KMS-11 (cell line): ENCODE measurements around the gene TNK2.
A peak's percentile ranks its signal among the peaks of the same experiment; 100 is the strongest.

Experiments used
- H2AFZ ChIP-seq: fragments of 200-600 bp; sonication (generic); 2 replicates; pipeline ENCODE4 v1.6.1; 2016; ENCODE audit warnings: antibody characterized with exemption, mixed run types, low read depth
- H3K27ac ChIP-seq: fragments of 200-600 bp; sonication (generic); 2 replicates; pipeline ENCODE4 v1.6.1; 2016; ENCODE audit warnings: mild to moderate bottlenecking, mixed run types
- H3K27me3 ChIP-seq: fragments of 200-600 bp; sonication (generic); 2 replicates; pipeline ENCODE4 v1.6.1; 2017; ENCODE audit warnings: mild to moderate bottlenecking, low read depth, mixed run types, moderate library complexity; ENCODE audit not compliant: insufficient read depth
- H3K36me3 ChIP-seq: fragments of 200-600 bp; sonication (generic); 2 replicates; pipeline ENCODE4 v1.6.1; 2017; ENCODE audit warnings: mild to moderate bottlenecking, mixed run types; ENCODE audit not compliant: insufficient read depth
- H3K4me1 ChIP-seq: fragments of 200-600 bp; sonication (generic); 2 replicates; pipeline ENCODE4 v1.6.1; 2016; ENCODE audit warnings: mild to moderate bottlenecking, low read depth, mixed run types; ENCODE audit not compliant: poor library complexity, severe bottlenecking
- H3K4me2 ChIP-seq: fragments of 200-600 bp; sonication (generic); 2 replicates; pipeline ENCODE4 v1.7.0; 2016; ENCODE audit warnings: mild to moderate bottlenecking, mixed run types
- H3K4me3 ChIP-seq: fragments of 200-600 bp; sonication (generic); IDR thresholded peaks from 2 replicates; pipeline ENCODE4 v1.6.1; 2017; ENCODE audit warnings: low read depth, low read length, mixed read lengths; ENCODE audit not compliant: insufficient read depth
- H3K79me2 ChIP-seq: fragments of 200-600 bp; sonication (generic); 2 replicates; pipeline ENCODE4 v1.6.1; 2016; ENCODE audit warnings: low read depth, mixed run types; ENCODE audit not compliant: insufficient read depth
- H3K9ac ChIP-seq: fragments of 200-600 bp; sonication (generic); 2 replicates; pipeline ENCODE4 v1.6.1; 2016; ENCODE audit warnings: mild to moderate bottlenecking, mixed run types
- H4K20me1 ChIP-seq: fragments of 200-600 bp; sonication (generic); 2 replicates; pipeline ENCODE4 v1.6.1; 2016; ENCODE audit warnings: mild to moderate bottlenecking, mixed run types; ENCODE audit not compliant: insufficient read depth
- TF ChIP-seq, protein P1 (sequence below): fragments of 200-600 bp; sonication (generic); conservative IDR thresholded peaks from 2 replicates; pipeline ENCODE4 v1.6.1; 2017; ENCODE audit warnings: low read depth, mild to moderate bottlenecking, antibody characterized with exemption, low read length, moderate library complexity, mixed read lengths

Gene TNK2

DNA sequence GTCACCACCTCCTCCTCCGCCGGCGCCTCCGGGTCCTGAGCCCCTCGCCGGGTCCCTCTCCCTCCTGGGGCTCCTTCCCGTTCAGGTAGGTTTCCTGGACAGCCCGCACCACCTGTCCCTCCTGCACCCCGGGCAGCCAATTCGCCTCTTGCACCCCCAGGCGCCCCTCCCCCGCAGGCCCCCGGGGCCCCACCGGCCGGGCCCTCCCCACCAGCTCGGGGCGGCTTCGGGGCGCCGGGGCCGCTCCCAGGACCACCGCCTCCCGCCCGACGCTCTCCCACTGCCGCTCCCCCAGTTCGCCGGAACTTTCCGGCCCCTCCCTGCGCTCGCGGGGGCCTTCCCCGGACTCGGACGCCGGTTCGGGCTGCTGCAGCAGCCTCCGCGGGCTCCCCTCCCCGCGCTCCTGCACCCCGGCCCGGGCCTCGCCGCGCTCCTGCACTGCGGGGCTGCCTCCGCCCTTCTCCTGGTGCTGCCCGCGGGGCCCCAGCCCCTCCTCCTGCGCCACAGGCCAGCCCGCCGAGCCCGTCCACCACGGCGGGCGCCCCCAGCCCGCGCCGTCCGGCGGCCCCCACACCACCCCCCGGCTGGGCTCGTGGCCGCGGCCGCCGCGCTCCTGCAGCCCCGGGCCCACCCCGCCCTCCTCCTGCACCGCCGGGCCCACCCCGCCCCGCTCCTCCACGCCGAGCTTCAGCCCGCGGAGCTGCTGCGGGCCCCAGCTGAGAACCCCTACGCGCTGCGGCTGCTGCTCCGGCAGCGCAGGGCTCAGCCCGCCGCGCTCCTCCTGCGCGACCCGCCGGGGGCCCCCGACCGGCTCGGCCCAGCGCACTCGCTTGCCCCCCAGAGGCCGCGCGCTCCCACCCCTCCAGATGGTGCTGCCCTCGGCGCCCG, 587 bp upstream of the TNK2 start:
- Histone ChIP-seq H3K4me1 (peaks cover 42% of the 10 kb centered on the region), H3K4me2 (peak overlapping the region; percentile 100), H3K9ac (peak overlapping the region; percentile 26; the same call in 1 of the 2 replicates), H3K27ac (no peak overlapping the region), H2AFZ (peak overlapping the region; percentile 60; the same call in 1 of the 2 replicates), H3K79me2 (peaks cover 14% of the 10 kb centered on the region; the same call in 1 of the 2 replicates), H3K4me3 (peak overlapping the region; percentile 19), H3K27me3 (no peaks in the 10 kb centered on the region), H3K36me3 (no peaks in the 10 kb centered on the region), H4K20me1 (no peaks in the 10 kb centered on the region)
- TF ChIP-seq, protein P1, sequence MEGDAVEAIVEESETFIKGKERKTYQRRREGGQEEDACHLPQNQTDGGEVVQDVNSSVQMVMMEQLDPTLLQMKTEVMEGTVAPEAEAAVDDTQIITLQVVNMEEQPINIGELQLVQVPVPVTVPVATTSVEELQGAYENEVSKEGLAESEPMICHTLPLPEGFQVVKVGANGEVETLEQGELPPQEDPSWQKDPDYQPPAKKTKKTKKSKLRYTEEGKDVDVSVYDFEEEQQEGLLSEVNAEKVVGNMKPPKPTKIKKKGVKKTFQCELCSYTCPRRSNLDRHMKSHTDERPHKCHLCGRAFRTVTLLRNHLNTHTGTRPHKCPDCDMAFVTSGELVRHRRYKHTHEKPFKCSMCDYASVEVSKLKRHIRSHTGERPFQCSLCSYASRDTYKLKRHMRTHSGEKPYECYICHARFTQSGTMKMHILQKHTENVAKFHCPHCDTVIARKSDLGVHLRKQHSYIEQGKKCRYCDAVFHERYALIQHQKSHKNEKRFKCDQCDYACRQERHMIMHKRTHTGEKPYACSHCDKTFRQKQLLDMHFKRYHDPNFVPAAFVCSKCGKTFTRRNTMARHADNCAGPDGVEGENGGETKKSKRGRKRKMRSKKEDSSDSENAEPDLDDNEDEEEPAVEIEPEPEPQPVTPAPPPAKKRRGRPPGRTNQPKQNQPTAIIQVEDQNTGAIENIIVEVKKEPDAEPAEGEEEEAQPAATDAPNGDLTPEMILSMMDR: no peak

DNA sequence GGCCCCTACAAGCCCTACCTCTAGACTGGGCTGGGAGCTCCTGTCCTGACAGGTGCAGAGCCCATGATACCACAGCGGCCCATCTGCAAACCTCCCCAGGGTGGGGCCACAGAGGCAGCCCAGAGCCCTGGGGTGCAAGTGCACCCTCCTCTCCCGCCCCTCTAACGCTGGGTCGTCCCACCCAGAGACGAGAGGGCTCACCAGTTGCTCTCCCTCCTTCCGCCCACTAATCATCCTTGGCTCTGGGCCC, 742 bp downstream of the TNK2 start:
- peak overlapping the region; percentile 100 for H3K4me2 ChIP-seq
- H4K20me1 ChIP-seq: no peaks in the 10 kb centered on the region
- TF ChIP-seq, protein P1: no peak
- H3K9ac ChIP-seq: peak overlapping the region; percentile 60
- H3K36me3 ChIP-seq: no peaks in the 10 kb centered on the region
- no peaks in the 10 kb centered on the region for H3K27me3 ChIP-seq
- peaks cover 14% of the 10 kb centered on the region; the same call in 1 of the 2 replicates for H3K79me2 ChIP-seq
- peaks cover 46% of the 10 kb centered on the region for H3K4me1 ChIP-seq
- H2AFZ ChIP-seq: peak overlapping the region; percentile 60; the same call in 1 of the 2 replicates
- H3K4me3 ChIP-seq: peak overlapping the region; percentile 69
- peak overlapping the region; percentile 77 for H3K27ac ChIP-seq

DNA sequence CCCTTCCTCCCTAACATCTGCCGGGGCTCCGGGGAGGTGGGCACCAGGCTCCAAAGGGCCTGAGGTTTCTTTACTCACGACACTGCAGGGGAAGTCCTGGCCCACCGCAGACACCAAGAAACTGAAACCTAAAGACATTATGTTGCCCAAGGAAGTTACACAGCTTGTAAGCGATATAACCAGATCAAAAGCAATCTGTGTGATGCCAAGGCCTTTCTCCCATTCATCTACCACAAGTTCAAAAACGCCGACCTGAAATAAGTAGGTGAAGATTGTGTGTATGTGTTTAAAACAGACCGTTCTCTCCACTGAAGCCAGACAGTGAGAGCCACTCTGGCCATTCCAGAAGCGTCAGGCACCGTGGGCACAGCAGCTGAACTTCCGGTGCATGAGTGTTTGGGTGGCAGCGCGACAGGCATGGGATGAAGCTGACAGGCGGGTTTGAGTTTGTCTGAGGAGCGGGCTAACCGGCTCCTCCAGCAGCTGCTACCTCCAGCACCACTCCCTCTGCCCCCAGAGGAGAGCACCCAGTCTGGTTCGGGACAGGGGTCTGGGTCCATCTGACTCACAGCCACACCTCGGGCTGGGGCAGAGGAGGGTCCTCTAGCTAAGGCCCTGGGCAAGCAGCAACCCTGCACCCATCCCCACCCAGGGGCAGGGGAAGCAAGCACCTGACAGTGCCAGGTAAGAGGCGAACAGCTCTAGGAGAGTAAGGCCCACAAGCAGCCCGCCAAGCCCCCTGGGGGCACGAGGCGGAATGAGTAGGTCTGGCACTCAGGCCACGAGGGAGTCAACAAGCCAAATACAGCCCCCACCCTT, 1.3 kb downstream of the TNK2 start:
- peak overlapping the region; percentile 60 for H2AFZ ChIP-seq
- peak overlapping the region; percentile 77 for H3K27ac ChIP-seq
- peaks cover 46% of the 10 kb centered on the region for H3K4me1 ChIP-seq
- TF ChIP-seq, protein P1: no peak; the same call in 1 of the 2 replicates
- no peaks in the 10 kb centered on the region for H3K27me3 ChIP-seq
- H3K4me3 ChIP-seq: peak overlapping the region; percentile 69
- H3K4me2 ChIP-seq: peak overlapping the region; percentile 100
- H3K79me2 ChIP-seq: peaks cover 14% of the 10 kb centered on the region; the same call in 1 of the 2 replicates
- no peaks in the 10 kb centered on the region for H4K20me1 ChIP-seq
- peak overlapping the region; percentile 60 for H3K9ac ChIP-seq
- H3K36me3 ChIP-seq: no peaks in the 10 kb centered on the region

DNA sequence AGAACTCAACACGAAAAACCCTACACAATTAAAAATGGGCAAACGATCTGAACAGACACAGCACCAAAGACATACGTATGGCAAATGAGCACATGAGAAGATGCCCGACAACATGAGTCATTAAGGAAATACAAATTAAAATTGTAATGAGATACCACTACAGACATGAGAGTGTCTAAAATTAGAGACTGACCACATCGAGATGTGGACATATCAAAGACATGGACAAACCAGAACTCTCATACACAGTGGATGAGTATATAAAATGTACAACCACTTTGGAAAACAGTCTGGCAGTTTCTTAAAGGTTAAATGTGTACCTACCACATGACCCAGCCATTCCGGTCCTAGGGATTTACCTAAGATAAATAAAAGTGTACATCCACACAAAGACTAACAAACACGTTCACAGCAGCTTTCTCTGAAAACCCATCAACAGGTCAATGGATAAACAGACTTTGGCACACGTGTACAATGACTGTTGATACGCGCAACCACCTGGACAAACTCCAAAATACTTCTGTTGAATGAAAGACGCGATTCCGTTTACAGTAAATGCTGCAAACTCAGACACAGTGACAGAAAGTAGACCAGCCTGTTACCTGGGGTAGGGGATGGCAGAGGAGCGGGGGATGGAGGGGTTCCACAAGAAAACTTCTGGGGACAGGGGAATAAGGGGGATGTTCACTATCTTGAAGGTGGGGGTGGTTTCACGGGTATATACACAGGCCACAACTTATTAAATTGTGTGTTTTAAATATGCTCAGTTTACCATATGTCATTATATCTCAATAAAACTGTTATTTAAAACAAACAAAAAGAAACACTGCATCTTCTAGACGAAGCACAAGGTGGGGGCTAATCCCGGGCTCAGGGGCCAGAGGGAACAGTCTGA, 2.1 kb downstream of the TNK2 start:
- peaks cover 46% of the 10 kb centered on the region for H3K4me1 ChIP-seq

More for the DNA sequence above, 2.1 kb downstream of the TNK2 start:
- H4K20me1 ChIP-seq: no peaks in the 10 kb centered on the region
- no peaks in the 10 kb centered on the region for H3K27me3 ChIP-seq
- H2AFZ ChIP-seq: peak overlapping the region; percentile 60
- H3K9ac ChIP-seq: peak overlapping the region; percentile 60
- peaks cover 14% of the 10 kb centered on the region; the same call in 1 of the 2 replicates for H3K79me2 ChIP-seq
- no peaks in the 10 kb centered on the region for H3K36me3 ChIP-seq
- H3K27ac ChIP-seq: peak overlapping the region; percentile 77
- H3K4me2 ChIP-seq: peak overlapping the region; percentile 100
- no peak overlapping the region for H3K4me3 ChIP-seq
- TF ChIP-seq, protein P1: no peak
